Ovary (tissue), 3 donors: ENCODE data around the gene GRAP2.

Experiments
- EP300 ChIP-seq: sonication (generic); formaldehyde crosslinking; IDR thresholded peaks from one replicate; pipeline ENCODE4 v1.6.1; 2017; ENCODE audit warnings: antibody characterized with exemption
- POLR2A ChIP-seq: fragments of 450-650 bp; IDR thresholded peaks from one replicate; pipeline ENCODE4 v1.6.1; 2017; ENCODE audit warnings: antibody characterized with exemption, mild to moderate bottlenecking, moderate library complexity
- TF ChIP-seq, protein P1 (sequence below), 3 donors: fragments of 450-650 bp in 2 of 3; fragments of 200-600 bp in 1 of 3; IDR thresholded peaks; one replicate each; pipeline versions ENCODE4 v1.5.1 to v1.8.0; 2016 to 2022; ENCODE audit warnings: antibody characterized with exemption in 3 of 3, mild to moderate bottlenecking in 1 of 3
- donor health status: DM: no; HTN: no; CAD: no.

DNA sequence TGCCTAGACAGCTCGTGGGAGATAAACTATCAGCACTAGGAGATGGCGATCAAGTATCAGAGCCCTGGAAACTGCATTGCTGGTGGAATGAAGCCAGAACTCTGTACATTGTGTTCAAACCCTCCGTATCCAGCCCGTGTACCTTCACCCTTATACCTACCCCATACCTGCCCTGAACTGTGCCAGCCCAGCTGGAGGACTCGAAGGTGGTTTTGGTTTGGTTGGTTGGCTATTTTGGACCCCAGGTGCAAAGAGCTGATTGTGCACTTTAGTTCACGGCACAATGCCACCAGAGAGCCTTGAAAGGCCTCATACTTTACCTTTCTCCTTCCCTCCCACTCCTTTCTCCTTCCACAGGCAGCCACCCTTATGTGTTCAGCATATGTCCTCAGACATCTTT lies 109.9 kb downstream of the GRAP2 start:
- TF ChIP-seq, protein P1, sequence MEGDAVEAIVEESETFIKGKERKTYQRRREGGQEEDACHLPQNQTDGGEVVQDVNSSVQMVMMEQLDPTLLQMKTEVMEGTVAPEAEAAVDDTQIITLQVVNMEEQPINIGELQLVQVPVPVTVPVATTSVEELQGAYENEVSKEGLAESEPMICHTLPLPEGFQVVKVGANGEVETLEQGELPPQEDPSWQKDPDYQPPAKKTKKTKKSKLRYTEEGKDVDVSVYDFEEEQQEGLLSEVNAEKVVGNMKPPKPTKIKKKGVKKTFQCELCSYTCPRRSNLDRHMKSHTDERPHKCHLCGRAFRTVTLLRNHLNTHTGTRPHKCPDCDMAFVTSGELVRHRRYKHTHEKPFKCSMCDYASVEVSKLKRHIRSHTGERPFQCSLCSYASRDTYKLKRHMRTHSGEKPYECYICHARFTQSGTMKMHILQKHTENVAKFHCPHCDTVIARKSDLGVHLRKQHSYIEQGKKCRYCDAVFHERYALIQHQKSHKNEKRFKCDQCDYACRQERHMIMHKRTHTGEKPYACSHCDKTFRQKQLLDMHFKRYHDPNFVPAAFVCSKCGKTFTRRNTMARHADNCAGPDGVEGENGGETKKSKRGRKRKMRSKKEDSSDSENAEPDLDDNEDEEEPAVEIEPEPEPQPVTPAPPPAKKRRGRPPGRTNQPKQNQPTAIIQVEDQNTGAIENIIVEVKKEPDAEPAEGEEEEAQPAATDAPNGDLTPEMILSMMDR (IDR thresholded peaks at IDR 0.05), result no peak
- TF ChIP-seq POLR2A (no peak), EP300 (no peak)
